NCI-H2029 (cell line): ENCODE data around the gene SLC25A23.
A peak's percentile ranks its signal among the peaks of the same experiment; 100 is the strongest.

ENCODE experiments used
- DNase-seq: peaks from one replicate; lab custom pipeline; 2025; lab: John Stamatoyannopoulos, UW

SLC25A23 gene

DNA sequence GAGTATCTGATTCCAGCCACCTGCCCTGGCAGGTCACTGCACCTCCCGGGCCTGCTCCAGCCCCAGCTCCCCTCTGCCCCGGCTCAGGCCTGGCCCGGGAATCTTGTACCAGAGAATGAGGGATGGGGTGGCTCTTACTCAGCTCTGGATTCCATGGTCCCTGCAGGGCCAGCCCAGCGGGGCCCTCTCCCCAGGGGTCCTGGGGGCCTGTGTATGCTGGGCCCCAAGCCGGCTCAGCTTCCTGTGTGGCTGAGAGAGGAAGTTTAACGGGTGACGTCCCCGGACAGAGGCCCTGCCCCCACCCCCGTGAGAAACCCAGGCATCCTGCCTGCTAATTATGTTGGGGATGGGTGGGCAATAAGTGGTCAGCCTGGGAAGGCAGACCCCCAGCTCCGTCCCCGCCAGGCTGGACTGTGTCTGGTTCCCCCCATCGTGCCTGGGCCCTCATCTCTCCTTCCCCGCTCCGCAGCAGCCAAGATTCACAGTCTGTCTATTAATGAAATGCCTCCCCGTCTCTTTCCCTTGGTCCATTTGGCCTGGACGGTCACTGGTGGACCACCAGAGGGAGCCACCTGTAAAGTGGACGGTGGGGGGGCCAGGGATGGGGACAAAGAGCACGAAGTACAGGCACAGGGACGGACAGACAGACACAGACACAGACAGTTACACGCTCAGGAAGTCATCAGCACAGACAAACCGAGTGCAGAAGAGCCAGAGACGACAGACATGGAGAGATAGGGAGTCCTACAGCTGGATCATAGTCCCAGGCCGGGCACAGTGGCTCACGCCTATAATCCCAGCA lies 22.1 kb upstream of the SLC25A23 start, which contains the start of gene DENND1C:
Gene DENND1C (minus strand): TSS at position 247 of the 802 bp plus-strand sequence. CDS start 92 bp downstream, at position 155.
- no peak for DNase-seq

DNA sequence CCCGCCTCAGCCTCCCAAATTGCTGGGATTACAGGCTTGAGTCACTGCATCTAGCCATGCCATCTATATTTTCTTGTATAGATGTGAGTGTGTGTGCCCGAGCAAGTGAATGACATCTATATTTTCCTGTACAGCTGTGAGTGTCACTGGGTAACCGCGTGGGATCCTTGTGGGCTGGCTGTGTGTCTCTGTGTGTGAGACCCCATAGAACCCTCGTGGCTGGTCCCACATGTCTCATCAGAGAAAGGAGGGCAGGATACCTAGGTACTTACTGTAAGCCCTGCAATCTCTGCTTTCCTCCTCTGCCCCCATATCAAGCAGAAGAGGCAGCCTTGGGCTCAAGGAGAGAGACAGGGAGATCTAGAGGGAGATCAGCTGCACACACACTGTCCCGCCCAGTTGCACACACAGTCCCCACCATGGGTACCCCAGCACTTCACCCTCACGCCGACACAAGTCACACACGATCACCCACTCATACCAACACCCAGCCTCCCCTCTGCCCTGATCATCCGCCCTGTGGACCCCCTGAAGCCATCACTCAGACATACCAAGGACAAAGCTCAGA lies 21.3 kb upstream of the SLC25A23 start:
- DNase-seq = no peak

DNA sequence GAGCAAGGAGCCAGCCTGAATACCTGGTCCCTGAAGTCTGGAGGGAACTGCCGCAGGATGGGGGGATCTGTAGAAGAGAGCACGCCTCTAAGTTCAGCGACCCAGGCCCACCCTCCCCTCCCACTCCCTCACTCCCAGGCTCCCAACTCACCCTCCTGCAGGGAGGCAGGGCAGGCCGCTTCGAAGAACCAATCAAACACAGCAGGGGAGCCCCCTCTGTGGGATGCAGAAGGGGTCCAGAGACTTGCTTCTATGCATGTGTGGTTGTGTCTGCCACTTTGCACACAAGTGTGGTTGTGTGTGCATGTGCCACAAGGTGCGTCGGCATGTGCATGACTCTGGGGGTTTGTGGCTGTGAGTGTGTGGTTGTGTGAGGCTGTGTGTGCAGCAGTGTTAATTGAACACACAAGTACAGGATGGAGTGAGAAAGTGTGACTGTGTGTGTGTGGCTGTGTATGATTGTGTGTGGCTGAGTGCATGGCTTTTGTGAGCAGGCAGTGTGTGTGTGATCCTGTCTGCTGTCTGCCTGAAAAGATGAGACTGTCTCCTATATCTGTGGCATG lies 20.3 kb upstream of the SLC25A23 start:
- no peak for DNase-seq

DNA sequence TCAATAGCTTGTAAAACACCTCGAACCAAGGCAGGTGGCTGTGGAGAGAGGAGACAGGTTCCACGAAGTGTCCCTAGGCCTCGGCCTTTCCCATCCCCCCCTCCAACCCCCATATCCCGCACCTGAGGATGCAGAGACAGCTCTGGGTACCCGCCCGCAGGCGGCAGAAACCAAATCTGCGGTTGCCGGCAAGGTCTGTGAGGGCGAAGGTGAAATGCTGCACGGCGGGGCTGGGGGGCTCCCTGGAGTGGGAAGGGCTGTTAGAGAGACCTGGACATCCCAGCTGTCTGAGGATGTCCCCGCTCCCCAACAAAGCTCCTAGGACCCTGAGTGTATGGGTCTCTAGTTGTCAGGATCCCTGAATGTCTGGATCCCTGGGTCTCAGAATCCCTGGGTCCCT lies 19.2 kb upstream of the SLC25A23 start:
- no peak for DNase-seq

DNA sequence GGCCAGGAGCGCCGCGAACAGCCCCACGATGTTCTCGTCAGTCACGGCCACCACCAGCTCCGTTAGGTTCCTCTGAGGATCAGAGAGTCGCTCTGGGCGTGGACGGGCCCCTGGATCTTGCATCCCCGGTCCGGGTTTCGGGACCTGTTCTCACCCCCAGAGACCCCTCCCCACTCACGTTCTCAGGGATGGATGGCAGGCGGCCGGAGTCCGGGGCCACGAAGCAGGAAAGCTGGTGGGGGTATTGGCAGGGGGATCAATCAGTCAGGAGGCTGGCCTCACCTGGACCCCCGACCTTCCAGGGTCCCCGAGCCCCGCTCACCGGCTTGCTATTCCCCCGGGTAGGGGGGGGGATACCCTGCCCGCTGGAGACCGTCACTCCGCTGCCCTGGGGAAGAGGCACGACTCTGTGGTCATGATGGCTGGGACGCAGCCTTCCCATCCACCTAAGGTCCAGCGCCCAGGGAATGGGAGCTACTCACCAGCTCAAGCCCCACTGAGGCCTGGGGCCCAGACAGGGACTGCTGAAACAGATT lies 17.4 kb upstream of the SLC25A23 start:
- DNase-seq = no peak

DNA sequence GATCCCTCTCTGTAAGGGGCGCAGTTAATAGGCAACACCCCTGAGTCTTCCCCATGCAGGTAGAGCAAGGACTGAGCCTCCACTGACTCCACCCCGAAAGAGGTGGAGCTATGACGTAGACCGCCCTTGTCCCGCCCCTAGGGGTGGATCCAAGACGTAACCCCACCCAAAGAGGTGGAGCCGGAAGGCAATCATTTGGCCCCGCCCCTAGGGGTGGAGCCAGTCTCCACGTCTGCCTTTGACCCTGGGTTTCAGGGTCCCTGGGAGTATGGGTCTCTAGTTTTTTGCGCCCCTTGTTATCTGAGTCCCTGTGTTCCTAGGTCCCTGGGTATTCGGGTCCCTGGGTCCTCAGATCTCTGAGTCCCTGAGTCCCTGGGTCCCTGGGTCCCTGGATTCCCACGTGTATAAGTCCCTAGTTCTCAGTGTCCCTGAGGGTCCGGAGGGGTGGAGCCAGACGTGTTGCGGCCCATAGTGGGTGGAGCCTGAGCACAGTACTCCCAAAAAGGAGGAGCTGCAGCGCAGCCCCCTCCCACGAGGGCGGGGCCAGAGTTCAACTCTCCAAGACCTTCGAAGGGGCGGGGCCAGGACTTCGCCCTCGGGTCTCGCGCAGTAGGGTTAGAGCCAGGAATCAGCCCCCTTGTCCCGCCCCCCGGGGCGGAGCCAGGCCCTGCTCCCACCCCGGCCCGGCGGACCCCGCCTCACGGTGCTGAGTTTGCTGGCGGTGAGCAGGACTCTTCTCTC lies 16.7 kb upstream of the SLC25A23 start:
- no peak for DNase-seq

DNA sequence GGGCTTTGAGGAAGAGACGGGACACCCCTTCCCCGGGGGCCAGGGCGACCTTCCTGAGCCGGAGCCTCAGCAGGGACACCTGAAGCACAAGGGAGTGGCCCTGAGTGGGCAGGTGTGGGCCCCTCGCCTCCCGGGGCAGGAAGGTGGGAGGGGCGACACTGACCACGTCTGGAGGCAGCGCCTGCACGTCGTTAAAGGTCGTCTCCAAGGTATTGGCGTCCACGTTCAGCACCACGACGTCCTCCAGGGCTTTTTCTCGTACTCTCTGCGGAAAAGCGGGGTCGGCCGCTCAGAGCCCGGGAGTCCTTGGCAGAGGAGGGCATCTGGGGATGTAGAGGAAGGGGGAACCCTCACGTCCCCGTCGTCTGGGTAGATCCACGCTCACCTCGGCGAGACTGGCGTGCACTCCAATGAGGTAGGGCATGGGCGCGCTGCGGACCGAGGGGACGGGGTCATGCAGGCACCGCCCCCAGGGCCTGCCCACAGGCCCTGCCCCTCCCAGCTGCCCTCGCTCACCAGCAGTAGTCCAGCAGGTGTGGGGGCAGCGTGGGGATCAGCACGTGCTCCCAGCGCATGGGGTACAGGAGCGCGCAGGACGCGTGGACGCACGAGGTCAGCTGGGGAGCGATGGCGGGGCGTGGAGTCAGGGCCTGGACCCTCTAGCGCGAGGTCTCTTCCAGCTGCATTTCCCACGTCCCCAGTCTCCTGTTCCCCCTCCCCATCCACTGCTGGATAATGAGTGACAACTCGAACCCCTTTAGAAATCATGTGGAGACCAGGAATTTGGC lies 15.9 kb upstream of the SLC25A23 start:
- no peak for DNase-seq

DNA sequence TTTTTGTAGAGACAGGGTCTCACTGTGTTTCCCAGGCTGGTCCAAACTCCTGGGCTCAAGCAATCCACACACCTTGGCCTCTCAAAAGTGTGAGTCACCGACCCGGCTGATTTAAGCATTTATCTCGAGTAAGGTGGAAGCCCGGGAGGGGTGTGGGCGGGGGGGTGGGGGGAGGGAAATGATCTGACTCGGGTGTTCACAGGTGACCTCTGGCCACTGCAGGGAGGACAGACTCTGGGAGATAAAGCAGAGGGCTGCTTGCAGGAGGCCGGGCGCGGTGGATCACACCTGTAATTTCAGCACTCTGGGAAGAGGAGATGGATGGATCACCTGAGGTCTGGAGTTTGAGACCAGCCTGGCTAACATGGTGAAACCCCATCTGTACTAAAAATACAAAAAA lies 14.1 kb upstream of the SLC25A23 start:
- DNase-seq = no peak

DNA sequence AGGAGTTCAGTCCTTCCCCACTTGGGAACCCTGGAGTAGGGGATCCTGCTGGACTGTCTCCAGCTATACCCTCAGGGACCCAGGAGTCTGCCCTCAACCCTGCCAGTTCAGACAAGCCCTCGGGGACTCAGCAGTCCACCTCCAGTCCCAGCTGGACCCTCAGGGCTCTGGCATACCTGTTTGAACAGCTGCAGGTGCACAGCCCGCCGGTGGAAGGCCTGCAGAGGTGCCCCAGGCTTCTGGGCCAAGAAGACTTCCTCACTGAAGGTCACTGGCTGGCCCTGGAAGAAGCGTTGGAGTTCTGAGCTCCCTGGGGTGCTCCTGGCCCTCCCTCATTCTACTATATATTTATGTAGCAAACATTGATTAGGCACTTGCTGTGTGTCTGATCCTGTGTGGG lies 13.1 kb upstream of the SLC25A23 start:
- no peak for DNase-seq

DNA sequence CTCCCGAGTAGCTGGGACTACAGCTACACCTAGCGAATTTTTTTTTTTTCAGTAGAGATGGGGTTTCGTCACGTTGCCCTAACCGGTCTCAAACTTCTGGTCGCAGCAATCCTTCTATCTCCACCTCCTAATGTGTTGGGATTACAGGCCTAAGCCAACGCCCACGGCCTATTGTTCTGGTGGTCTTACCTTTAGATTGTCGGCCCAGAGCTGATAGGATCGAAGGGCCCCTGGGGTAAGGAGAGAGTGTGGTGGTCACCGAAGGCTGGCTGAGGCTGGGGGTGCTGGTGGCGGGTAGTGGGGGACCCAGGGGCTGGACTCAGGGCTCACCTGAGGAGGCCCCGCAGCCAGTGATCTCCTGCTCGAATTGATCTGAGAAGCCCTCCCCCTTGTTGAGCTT lies 11.5 kb upstream of the SLC25A23 start:
- no peak for DNase-seq

DNA sequence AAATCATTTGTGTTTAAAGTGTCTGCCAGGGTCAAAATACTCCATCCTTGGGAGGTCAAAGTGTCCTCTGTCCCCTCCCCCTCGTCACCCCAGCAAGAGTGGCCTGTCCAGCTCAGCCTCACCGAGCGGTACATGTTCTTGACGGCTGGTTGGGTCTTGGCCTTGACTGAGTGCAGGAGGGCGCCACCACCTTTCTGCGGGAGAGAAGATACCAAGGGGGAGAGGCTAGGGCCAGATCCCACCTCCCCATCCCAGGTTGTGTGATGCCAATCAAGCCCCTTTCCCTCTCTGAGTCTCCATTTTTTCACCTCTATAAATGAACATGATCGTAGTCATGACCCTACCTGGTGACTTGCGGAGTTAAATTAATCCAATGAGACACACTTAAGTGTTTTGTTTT lies 10.6 kb upstream of the SLC25A23 start:
- DNase-seq = no peak

DNA sequence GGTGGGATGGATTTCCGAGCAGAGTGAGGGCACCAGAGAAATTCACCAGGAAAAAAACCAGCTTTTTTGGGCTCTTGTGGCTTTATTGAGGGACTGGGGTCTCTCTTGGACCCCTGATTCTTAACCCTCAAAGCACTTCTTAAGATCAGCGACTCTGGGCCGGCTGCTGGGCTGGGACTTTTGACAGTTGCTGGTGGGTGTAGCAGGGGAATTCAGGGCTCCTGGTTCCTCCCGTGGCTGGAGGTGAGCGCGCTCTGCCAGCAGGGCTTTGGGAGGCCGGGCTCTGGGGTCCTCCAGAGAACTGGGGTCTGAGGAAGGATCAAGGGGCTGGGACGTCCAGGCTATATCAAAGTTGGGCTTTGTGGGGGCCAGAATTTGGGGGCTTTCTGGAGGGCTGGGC lies 7.8 kb upstream of the SLC25A23 start:
- DNase-seq = no peak

DNA sequence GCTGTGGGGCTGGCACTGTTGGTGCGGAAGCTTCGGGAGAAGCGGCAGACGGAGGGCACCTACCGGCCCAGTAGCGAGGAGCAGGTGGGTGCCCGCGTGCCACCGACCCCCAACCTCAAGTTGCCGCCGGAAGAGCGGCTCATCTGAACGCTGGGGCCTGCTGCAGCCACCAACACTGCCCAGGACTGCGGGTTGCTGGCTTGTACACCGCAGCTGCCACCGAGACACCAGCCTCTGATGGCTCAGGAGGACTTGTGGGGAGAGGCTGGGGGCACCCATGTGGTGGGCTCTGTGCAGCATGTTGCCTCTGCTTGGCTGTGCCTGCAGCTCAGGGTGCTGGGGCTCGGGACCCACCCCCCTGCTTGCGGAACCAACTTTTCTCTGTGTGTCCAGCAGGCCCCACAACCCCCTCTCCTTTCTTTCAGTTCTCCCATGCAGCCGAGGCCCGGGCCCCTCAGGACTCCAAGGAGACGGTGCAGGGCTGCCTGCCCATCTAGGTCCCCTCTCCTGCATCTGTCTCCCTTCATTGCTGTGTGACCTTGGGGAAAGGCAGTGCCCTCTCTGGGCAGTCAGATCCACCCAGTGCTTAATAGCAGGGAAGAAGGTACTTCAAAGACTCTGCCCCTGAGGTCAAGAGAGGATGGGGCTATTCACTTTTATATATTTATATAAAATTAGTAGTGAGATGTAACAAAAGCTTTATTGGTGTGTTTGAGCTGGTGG lies 7.1 kb upstream of the SLC25A23 start:
- no peak for DNase-seq

DNA sequence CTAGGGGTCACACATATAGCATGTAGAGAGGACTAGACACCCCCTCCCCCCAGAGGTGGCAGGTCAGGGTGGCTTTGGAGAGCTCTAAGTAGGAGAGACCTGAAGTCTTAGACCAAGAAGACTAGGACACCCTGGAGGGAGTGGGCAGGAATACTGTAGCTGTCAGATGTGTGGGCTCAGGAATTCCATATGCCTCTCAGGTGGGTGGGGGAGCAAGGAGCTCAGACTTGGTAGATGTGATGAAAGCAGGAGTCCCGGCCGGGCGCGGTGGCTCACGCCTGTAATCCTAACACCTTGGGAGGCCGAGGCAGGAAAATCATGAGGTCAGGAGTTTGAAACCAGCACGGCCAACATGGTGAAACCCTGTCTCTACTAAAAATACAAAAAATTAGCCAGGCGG lies 6.1 kb upstream of the SLC25A23 start:
- DNase-seq = no peak

DNA sequence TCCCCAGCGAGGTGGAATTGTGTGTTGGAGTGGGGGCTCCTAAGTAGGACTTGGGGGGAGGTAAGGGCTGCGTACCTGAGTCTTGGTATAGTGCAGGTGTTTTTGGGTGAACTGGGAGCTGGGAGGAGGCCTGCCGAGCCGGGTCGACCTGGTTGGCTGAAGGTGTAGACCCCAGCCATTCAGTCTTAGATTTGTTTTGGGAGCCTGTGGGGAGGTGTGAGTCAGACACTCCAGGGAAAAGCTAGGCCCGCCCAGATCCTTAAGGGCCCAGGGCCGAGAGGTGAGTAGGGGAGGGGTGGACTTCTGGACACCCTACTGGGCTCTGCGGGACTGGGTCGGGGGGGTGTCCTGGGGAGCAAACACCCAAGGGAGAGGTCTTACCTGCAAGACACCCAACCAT lies 5.4 kb upstream of the SLC25A23 start:
- DNase-seq = no peak

DNA sequence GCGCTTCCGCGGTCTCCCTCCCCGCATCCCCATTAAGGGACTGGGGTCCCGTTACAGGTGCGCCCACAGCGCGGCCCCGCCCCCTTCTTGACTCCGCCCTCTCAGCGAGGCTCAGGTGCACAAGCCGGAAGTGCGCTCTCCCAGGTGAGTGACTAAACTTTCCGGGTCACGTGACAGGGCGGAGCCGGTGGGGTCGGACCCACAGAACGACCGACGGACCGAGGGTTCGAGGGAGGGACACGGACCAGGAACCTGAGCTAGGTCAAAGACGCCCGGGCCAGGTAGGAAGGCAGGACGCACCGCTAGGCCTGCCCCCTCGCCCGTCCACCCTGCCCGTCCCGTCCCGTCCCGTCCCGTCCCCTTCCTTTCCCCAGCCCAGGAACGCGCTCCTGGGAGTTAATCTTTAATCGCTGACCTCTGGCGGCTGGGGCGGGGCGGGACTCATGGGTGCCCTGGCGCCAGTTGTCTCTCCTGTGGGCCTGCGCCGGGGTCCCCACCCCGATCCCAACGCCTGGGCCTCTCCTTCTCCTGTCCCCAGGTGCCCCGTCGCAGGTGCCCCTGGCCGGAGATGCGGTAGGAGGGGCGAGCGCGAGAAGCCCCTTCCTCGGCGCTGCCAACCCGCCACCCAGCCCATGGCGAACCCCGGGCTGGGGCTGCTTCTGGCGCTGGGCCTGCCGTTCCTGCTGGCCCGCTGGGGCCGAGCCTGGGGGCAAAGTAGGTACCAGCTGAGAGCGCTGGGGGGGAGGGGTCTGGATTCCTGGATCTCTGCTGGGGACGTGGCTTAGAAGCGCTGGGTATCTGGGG lies 4.7 kb upstream of the SLC25A23 start, which contains the start of gene CRB3:
Gene CRB3 (plus strand): TSS at position 202 of the 804 bp plus-strand sequence. CDS start 431 bp downstream, at position 633.
- DNase-seq = peak; percentile 93

DNA sequence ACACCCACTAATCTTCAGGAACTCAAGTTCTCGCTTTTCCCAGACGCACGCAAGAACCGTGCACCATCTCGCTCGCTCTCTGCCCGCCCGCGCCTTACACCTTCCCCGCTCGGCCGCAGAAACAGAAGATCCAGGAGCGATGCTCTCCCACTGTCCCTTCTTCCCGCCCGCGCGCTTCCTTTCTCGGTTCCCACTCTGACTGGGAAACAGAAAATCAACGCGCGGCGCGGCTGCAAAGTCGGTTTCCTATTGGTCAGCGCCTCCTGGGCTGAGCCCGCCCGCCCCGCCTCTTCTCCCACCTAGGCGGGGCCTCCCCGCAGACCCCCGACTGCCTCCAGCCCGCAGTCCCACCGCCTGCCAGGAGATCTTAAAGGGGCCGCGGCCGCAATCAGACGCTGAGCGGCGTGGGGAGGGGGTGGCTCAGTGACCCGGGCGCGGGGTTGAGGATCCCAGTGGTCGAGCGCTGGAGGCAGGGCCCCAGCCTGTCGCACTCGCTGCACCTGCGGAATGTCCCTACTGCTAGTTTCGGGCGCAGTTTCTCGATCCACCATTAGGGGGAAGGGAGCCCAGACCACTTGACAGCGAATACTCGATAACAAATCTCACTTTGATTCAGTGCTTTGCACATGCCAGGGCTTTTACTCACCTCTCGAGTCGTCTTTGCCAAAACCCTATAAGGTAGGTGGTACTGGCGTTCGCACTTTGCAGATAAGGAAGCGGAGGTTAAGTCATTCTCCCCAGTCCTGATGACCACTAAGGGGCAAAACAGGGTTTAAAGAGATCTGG lies 700 bp upstream of the SLC25A23 start:
- DNase-seq = peak; percentile 98

DNA sequence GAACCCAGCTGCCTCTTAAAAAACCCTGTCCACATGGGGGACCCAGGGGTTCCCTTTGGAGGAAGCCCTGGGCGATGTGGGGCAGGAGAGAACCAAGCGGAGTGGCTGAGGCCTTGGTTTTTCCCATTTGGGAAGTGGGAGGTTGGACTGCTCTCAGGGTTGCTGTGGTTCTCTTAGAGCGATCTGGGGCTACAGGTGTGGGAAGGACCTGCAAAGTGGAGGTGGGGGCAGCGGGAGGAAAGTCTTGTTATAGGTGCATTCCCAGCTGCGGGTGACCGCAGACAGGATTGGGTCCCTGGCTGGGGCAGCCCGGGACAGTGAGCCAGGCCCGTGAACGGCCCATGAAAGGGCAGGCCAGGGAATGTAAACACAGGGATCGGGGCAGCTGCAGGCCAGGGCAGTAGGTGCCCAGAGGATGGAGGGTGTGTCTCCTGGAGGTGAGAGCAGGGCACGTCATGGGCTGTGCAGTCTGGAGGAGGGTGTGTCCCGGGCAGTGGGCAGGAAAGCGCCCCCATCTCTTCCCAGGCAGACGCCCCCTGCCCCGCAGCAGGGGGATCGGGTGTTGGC lies 814 bp downstream of the SLC25A23 start:
- no peak for DNase-seq
